ENCODE results near the gene DLD. TPM values are rescaled to one million over a fixed set of nuclear protein-coding genes. Genes with fewer than 3 reads are reported as not detected.

DLD gene
- total and polyA plus RNA-seq, 9 of the 15 experiments (the other 6 are each of a cell fraction or from before 2014, with no cell fraction given) = 130 to 639 (median 247) TPM

- TF ChIP-seq AFF1 (IDR thresholded peaks at IDR 0.05; ENCODE audit: low read depth in 1 of 2, partially characterized antibody in 2 of 2) (no peak), DACH1 (IDR thresholded peaks at IDR 0.05; ENCODE audit: partially characterized antibody) (peak; percentile 97), ZNF449 (CRISPR knock-in tag; IDR thresholded peaks at IDR 0.05) (no peak), ZNF347 (CRISPR knock-in tag; IDR thresholded peaks at IDR 0.05; ENCODE audit: low read depth) (no peak), CTCF (IDR thresholded peaks at IDR 0.05 in 2 of 3, conservative IDR thresholded peaks at IDR 0.05 in 1 of 3; ENCODE audit: insufficient read depth in 2 of 3, low read depth in 1 of 3, low read length in 3 of 3) (peak; percentile 77 to 95 (median 89)), HDAC8 (tag; IDR thresholded peaks at IDR 0.05) (no peak), BRF1 (IDR thresholded peaks at IDR 0.05; ENCODE audit: borderline replicate concordance, extremely low read depth, insufficient read length) (no peak), SMAD3 (CRISPR knock-in tag; conservative IDR thresholded peaks at IDR 0.05) (no peak), ZNF224 (CRISPR knock-in tag; IDR thresholded peaks at IDR 0.05) (no peak), ETV6 (IDR thresholded peaks at IDR 0.05; ENCODE audit: borderline replicate concordance in 1 of 2, low read depth in 2 of 2, low read length in 1 of 2) (no peak), ETV6 (CRISPR knock-in tag; IDR thresholded peaks at IDR 0.05; ENCODE audit: borderline replicate concordance) (no peak), NFE2L1 (tag; IDR thresholded peaks at IDR 0.05; ENCODE audit: borderline replicate concordance, low read depth) (no peak), ZNF124 (CRISPR knock-in tag; IDR thresholded peaks at IDR 0.05) (no peak), ELK3 (CRISPR knock-in tag; IDR thresholded peaks at IDR 0.05) (no peak), FOXA3 (CRISPR knock-in tag; conservative IDR thresholded peaks at IDR 0.05 in 1 of 2, IDR thresholded peaks at IDR 0.05 in 1 of 2) (no peak), CEBPG (CRISPR knock-in tag; IDR thresholded peaks at IDR 0.05) (no peak), CEBPG (tag; conservative IDR thresholded peaks at IDR 0.05 in 1 of 2, IDR thresholded peaks at IDR 0.05 in 1 of 2) (0 out of 4 replicates have a peak, but pooled peaks of 1 of the 2 experiments have one; percentile 10)
Observed at GRCh38 chr7:107879400-107880035, 11.5 kb upstream of the DLD start (continued).
